ENCODE measurements around the gene RGS10.

GRCh38 chr10:119481781-119482426 lies 60.6 kb downstream of the RGS10 start:
- TF ChIP-seq REST (IDR thresholded peaks at IDR 0.05; ENCODE audit: low read depth, low read length) (no peak), NBN (IDR thresholded peaks at IDR 0.05) (no peak), SMAD1 (IDR thresholded peaks at IDR 0.05; ENCODE audit: low read depth, partially characterized antibody) (no peak), CHD4 (IDR thresholded peaks at IDR 0.05) (no peak), SIN3A (IDR thresholded peaks at IDR 0.05; ENCODE audit: low read depth, low read length) (no peak), YBX1 (IDR thresholded peaks at IDR 0.05) (no peak)
- TF ChIP-seq, protein P1, sequence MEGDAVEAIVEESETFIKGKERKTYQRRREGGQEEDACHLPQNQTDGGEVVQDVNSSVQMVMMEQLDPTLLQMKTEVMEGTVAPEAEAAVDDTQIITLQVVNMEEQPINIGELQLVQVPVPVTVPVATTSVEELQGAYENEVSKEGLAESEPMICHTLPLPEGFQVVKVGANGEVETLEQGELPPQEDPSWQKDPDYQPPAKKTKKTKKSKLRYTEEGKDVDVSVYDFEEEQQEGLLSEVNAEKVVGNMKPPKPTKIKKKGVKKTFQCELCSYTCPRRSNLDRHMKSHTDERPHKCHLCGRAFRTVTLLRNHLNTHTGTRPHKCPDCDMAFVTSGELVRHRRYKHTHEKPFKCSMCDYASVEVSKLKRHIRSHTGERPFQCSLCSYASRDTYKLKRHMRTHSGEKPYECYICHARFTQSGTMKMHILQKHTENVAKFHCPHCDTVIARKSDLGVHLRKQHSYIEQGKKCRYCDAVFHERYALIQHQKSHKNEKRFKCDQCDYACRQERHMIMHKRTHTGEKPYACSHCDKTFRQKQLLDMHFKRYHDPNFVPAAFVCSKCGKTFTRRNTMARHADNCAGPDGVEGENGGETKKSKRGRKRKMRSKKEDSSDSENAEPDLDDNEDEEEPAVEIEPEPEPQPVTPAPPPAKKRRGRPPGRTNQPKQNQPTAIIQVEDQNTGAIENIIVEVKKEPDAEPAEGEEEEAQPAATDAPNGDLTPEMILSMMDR (IDR thresholded peaks at IDR 0.05 in 2 of 3, conservative IDR thresholded peaks at IDR 0.05 in 1 of 3; ENCODE audit: control insufficient read depth in 2 of 3, extremely low read depth in 1 of 3, insufficient read depth in 1 of 3, low read depth in 3 of 3, low read length in 3 of 3): no peak
